Measurements from ENCODE around the gene TMEM169. TPM values are rescaled to one million over a fixed set of nuclear protein-coding genes. Genes with fewer than 3 reads are reported as not detected.
"Not testable (repeated sequence)": the region's sequence is repeated elsewhere in the genome, so short reads cannot be mapped to it uniquely, and the experiment has no call there.

The TMEM169 gene
- total and polyA plus RNA-seq, 2 of the 4 experiments (the other 2 are of a cell fraction): 0.15 to 0.54 TPM

- H2BK120ac ChIP-seq (ENCODE audit: low read depth, low read length): no peak overlapping the region
- H3K23ac ChIP-seq (ENCODE audit: low read depth, low read length): no peak overlapping the region
- no peaks in the 10 kb centered on the region for H3K36me3 ChIP-seq (ENCODE audit: control insufficient read depth, insufficient read depth, low read length)
- H3K9ac ChIP-seq (ENCODE audit: low read depth, low read length): no peak overlapping the region
- ATAC-seq (ENCODE audit: low read depth) (no peak), DNase-seq (no peak)
- no peak overlapping the region for H4K91ac ChIP-seq (ENCODE audit: insufficient read depth, low read depth, low read length)
- H4K5ac ChIP-seq (ENCODE audit: low read depth, low read length): no peak overlapping the region
- no peak for TF ChIP-seq MAFK (IDR thresholded peaks at IDR 0.05; ENCODE audit: low read depth, low read length)
- H3K4me3 ChIP-seq (ENCODE audit: insufficient read depth, low read depth, low read length): no peak overlapping the region
- H4K20me1 ChIP-seq (ENCODE audit: insufficient read depth, low read length): no peaks in the 10 kb centered on the region
- BruUV-seq (replicated peaks): no TSS peak
- H3K79me1 ChIP-seq (ENCODE audit: low read depth in 1 of 2, low read length in 2 of 2): peaks cover 3 to 12% of the 10 kb centered on the region in 2 experiments; a peak in 3 of 4 replicates
- CTCF ChIA-PET: no interaction called here
- intact Hi-C loops (cut with micrococcal nuclease): no loop called here
- no peaks in the 10 kb centered on the region for H3K27me3 ChIP-seq (ENCODE audit: control insufficient read depth, insufficient read depth, low read length)
- WGBS, 2 experiments (ENCODE audit: extremely low coverage in 2 of 2, insufficient read length in 1 of 2): no CpG with 5 or more reads among the region's 1 CpG
- H4K8ac ChIP-seq (ENCODE audit: low read depth in 2 of 2, low read length in 2 of 2): no peak overlapping the region
- POLR2A ChIA-PET (ENCODE audit: unreplicated experiment): no interaction called here
- 0 out of 2 replicates have a peak, but pooled peaks cover 2% of the 10 kb centered on the region for H3K4me1 ChIP-seq (ENCODE audit: control insufficient read depth, insufficient read depth, low read length)
- H3K56ac ChIP-seq (ENCODE audit: extremely low read depth, insufficient read depth, low read length): no peak overlapping the region
- no peak overlapping the region for H2AK5ac ChIP-seq (ENCODE audit: low read depth, low read length)
- H3K9me1 ChIP-seq (ENCODE audit: insufficient read depth, low read length): peaks cover 8% of the 10 kb centered on the region
- no peak overlapping the region for H3K14ac ChIP-seq (replicated peaks; ENCODE audit: low read depth, low read length)
- no peak overlapping the region for H3K18ac ChIP-seq (ENCODE audit: low read depth, low read length)
- H2AFZ ChIP-seq (replicated peaks; ENCODE audit: low read length, poor library complexity): no peak overlapping the region
- no peak overlapping the region for H3K4ac ChIP-seq (ENCODE audit: low read depth, low read length)
- dilution Hi-C loops (cut with HindIII; ENCODE audit: low sequenced_read_pairs, unreplicated experiment): no loop called here
- no peak overlapping the region for H3K27ac ChIP-seq (ENCODE audit: insufficient read depth, low read length)
- no peak overlapping the region for H2BK20ac ChIP-seq (ENCODE audit: low read depth, low read length)
- H2BK5ac ChIP-seq (ENCODE audit: low read depth, low read length, poor library complexity, severe bottlenecking): no peak overlapping the region
- no peak overlapping the region for H2AK9ac ChIP-seq (replicated peaks; ENCODE audit: low read depth, low read length, poor library complexity)
- in situ Hi-C loops (cut with MboI; ENCODE audit: low sequenced_read_pairs): no loop called here
- H3K4me2 ChIP-seq (ENCODE audit: low read depth, low read length): no peak overlapping the region
- H2BK15ac ChIP-seq (ENCODE audit: low read depth, low read length): no peak overlapping the region
- no peaks in the 10 kb centered on the region for H3K9me3 ChIP-seq (ENCODE audit: control insufficient read depth, insufficient read depth, low read length)
Measured at GRCh38 chr2:216078776-216079175, 2.9 kb upstream of the TMEM169 start.

- H2BK15ac ChIP-seq (ENCODE audit: low read depth, low read length); POLR2A ChIA-PET (ENCODE audit: unreplicated experiment); H2BK120ac ChIP-seq (ENCODE audit: low read depth, low read length); H2BK5ac ChIP-seq (ENCODE audit: low read depth, low read length, poor library complexity, severe bottlenecking); H2BK20ac ChIP-seq (ENCODE audit: low read depth, low read length); H3K27me3 ChIP-seq (ENCODE audit: control insufficient read depth, insufficient read depth, low read length); ATAC-seq (ENCODE audit: low read depth); H4K20me1 ChIP-seq (ENCODE audit: insufficient read depth, low read length); H2AK5ac ChIP-seq (ENCODE audit: low read depth, low read length); H3K23ac ChIP-seq (ENCODE audit: low read depth, low read length); H3K4me2 ChIP-seq (ENCODE audit: low read depth, low read length); H3K4me3 ChIP-seq (ENCODE audit: insufficient read depth, low read depth, low read length); dilution Hi-C loops (cut with HindIII; ENCODE audit: low sequenced_read_pairs, unreplicated experiment); H4K91ac ChIP-seq (ENCODE audit: insufficient read depth, low read depth, low read length); H3K56ac ChIP-seq (ENCODE audit: extremely low read depth, insufficient read depth, low read length); H3K9me3 ChIP-seq (ENCODE audit: control insufficient read depth, insufficient read depth, low read length); H3K36me3 ChIP-seq (ENCODE audit: control insufficient read depth, insufficient read depth, low read length); H4K5ac ChIP-seq (ENCODE audit: low read depth, low read length); H3K14ac ChIP-seq (replicated peaks; ENCODE audit: low read depth, low read length); BruUV-seq (replicated peaks); intact Hi-C loops (cut with micrococcal nuclease); H2AFZ ChIP-seq (replicated peaks; ENCODE audit: low read length, poor library complexity); DNase-seq; H3K27ac ChIP-seq (ENCODE audit: insufficient read depth, low read length); CTCF ChIA-PET; H3K9ac ChIP-seq (ENCODE audit: low read depth, low read length); H3K18ac ChIP-seq (ENCODE audit: low read depth, low read length); H4K8ac ChIP-seq (ENCODE audit: low read depth in 2 of 2, low read length in 2 of 2); H3K4me1 ChIP-seq (ENCODE audit: control insufficient read depth, insufficient read depth, low read length); H3K4ac ChIP-seq (ENCODE audit: low read depth, low read length); H2AK9ac ChIP-seq (replicated peaks; ENCODE audit: low read depth, low read length, poor library complexity); in situ Hi-C loops (cut with MboI; ENCODE audit: low sequenced_read_pairs): not testable (repeated sequence)
- 100% methylated on average over 1 of the region's 10 CpGs; no CpG with 5 or more reads in 1 of the 2 experiments for WGBS, 2 experiments (ENCODE audit: extremely low coverage in 2 of 2, insufficient read length in 1 of 2)
- peaks cover 3 to 16% of the 10 kb centered on the region in 2 experiments; a peak in 3 of 4 replicates for H3K79me1 ChIP-seq (ENCODE audit: low read depth in 1 of 2, low read length in 2 of 2)
- H3K9me1 ChIP-seq (ENCODE audit: insufficient read depth, low read length): peaks cover 11% of the 10 kb centered on the region
Measured at GRCh38 chr2:216080048-216080447, 1.7 kb upstream of the TMEM169 start.
